ENCODE data around the gene LIPH.

LIPH gene

GRCh38 chr3:185537369-185537970 lies 14.9 kb downstream of the LIPH start:
- peak; percentile 35 for DNase-seq

- DNase-seq = no peak
Observed at GRCh38 chr3:185534511-185534910, 17.9 kb downstream of the LIPH start.

DNA sequence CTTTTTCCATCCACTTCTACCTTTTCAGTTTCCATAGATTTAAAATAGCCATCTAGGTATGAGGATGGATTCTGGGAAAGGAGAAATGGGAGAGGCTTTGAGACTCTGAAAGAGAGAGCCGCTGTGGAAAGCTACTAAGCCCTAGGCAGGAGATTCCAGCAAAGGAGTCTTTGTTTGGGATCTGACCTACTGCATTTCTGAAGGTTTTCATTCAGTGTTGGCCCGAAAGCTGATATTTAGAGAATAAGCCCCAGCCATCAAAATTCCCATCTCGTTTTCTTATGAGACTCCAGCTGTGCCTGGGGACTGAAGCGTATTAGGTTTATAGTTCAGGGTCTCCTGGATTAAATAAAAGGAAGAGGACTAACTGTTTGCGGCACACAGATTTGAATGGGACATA lies 19.5 kb downstream of the LIPH start:
- no peak for DNase-seq

GRCh38 chr3:185530856-185531255 lies 21.5 kb downstream of the LIPH start:
- DNase-seq = no peak

DNA sequence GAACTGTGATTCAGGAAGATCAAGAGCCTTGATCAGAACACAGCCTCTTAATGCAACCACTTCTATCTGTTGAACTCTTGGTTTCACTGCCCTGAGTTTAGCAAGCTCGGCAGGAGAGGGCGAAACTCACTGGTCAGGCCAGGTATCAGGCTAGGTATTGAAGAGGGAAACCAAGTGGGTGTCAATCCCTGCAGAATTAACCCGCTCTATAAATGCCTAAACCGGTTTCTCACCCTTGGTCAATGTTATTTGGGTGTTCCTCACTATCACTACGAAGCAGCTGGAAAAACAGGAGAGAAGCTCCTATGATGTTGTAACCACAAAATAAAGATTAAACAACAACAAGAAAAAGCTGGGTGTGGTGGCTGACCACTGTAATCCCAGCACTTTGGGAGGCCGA lies 23.9 kb downstream of the LIPH start:
- no peak for DNase-seq

GRCh38 chr3:185527364-185527763 lies 25.0 kb downstream of the LIPH start:
- no peak for DNase-seq

GRCh38 chr3:185526349-185526951 lies 25.9 kb downstream of the LIPH start:
- no peak for DNase-seq

DNA sequence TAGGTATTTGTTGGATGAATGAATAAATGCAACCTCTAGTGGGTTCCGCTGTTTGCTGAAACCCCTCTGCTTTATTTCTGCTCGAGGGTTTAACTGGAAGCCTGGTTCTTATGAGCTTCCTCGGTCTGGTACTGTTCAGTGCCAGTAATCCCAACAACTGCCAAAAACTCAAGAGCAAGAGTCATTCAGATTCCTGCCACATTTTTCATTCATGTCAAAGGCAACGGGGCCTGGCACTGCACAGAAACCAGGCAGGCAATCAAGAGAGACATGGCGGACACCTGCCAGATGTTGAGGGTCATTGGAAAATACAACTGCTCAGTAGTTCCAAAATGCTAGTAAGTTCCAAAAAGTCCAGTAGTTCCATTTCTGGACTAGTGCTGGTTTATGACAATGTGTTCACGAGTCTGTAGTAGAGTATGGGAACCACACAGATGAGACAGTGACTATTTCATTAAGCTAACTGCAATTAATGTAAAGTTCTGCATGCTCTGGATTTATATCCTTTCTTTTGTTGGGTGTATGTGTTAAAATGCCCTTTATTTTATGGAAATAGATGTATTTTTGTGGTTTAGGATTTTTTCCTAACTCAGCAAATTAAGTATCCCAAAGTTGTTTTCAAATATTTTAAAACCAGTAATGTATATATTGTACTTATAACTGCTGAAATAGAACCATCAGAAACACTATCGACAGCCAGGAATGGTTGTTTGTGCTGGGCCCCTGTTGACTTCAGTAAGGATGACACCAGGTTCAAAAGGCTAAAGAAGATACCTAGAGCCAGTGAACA lies 30.8 kb downstream of the LIPH start:
- no peak for DNase-seq

DNA sequence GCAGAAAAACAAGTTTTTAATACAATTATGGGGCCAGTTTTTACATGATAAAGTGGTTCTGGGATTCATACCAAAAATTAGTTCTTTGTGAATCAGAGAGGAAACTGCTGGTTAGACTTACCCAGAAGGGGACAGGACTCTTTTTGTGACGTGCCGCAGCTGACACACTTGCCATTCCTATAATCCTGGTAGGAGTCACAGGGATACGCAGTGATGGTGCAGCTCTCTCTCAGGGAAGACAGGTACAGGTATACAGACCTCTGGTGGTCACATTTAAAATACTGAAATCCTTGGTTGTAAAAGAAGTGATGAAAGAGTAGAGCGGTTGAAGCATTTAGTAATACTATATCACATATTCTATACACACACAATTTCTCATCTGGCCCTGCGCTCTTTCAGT lies 33.4 kb downstream of the LIPH start:
- DNase-seq = no peak

- no peak for DNase-seq
Observed at GRCh38 chr3:185517387-185518130, 34.8 kb downstream of the LIPH start.

DNA sequence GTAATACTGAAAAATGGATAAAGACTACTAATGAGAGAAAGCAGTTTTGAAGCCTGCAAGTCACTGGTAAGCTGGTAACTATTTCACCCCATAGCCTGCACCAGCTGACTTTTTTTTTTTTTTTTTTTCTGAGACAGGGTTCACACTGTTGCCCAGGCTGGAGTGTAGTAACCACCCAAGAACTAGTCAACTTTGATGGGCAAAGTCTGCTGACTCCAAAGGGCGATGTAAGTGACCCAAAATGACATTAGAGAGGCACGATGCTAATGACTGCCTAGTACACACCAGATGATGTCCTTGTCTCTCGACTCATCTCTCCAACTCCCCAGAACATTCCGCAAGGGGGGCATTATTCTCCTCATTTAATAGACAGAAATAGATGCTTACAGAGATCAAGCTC lies 40.7 kb downstream of the LIPH start:
- no peak for DNase-seq

GRCh38 chr3:185508335-185508991 lies 43.9 kb downstream of the LIPH start:
- DNase-seq = no peak

- DNase-seq = no peak
Observed at GRCh38 chr3:185507883-185508282, 44.5 kb downstream of the LIPH start.

- DNase-seq = no peak
Observed at GRCh38 chr3:185504636-185505035, 47.8 kb downstream of the LIPH start.

- no peak for DNase-seq
Observed at GRCh38 chr3:185503521-185503920, 48.9 kb downstream of the LIPH start.

DNA sequence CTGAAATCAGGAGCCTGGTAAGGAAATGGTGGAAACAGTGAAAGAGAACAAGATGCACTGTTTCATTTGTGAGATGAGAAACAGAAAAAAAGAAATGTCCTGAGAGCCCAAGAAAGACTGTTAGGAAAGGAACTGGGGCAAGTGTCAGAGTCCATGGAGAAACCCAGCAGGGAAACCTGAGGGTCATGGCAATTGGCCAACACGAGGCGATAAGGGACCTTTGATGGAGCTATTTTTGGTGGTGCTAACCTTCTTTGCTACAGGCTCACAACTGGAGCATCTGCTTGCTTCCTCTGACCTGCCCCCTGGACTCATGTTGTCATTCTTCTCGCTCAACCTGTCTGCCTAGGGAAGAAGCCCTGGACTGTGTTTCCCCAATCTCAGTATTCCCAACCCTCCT lies 49.4 kb downstream of the LIPH start:
- no peak for DNase-seq

DNA sequence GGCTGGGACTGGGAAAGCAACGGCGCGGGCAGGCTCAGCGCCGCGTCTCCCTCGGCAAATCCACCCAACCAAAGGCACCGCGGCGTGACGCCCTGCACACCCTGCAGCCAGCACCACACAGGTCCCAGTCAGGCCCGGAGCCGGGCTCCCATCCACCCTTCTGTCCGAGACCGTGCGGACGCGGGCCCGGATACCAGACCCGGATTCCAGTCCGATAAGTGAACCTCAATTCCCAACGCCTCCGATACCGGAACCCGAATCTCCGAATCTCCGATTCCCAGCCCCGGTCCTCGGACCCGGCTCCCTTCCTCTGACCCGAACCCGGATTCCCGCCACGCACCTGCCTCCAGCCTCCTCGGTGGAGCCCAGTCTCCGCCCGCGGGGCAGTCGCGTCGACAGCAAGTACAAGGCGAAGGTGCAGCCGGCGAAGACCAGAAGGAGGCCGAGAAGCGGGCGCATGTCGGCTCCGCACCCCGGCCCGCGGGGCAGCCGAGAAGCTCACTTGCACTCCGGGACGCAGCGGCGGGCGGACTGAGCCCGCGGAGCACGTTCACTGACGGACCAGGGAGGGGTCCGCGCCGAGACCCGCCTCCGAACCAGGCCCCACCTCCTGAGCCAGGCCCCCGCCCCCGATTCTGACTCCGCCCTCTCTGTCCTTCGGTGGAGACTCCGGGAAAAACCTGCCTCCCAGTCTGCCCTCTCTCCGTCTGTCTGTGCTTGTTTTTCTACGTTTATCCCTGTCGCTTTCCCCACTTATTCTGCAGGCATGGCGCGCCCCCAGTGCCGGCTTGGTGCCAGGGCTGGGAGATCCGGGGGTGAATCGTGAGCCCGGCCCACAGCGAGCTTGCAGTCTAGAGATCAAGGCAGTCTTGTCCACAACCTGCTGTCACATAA lies 53.6 kb downstream of the LIPH start, which contains the start of gene TMEM41A:
TMEM41A (minus strand) TSS at position 533 of the 894 bp plus-strand sequence; CDS start at position 459, 74 bp downstream.
- peak; percentile 84 for DNase-seq

DNA sequence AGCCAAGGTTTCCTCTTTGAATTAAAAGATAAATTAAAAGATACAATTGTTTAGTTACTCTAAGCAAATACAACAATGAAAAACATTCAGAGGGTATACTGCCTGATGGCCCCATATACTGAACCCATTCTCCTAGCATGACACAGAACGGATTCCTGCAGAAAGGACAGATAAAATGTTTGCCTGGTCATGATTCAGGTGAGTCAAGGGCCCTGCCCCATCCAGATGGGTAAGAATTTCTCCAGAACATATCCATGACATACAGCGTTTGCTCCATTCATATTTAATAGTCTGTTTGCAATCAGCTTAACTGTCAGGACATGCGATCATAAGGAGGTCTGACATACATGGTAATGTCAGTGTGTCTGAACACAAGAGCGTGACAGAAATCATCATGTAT lies 62.1 kb downstream of the LIPH start:
- no peak for DNase-seq

- no peak for DNase-seq
Observed at GRCh38 chr3:185489462-185489861, 62.9 kb downstream of the LIPH start.

DNA sequence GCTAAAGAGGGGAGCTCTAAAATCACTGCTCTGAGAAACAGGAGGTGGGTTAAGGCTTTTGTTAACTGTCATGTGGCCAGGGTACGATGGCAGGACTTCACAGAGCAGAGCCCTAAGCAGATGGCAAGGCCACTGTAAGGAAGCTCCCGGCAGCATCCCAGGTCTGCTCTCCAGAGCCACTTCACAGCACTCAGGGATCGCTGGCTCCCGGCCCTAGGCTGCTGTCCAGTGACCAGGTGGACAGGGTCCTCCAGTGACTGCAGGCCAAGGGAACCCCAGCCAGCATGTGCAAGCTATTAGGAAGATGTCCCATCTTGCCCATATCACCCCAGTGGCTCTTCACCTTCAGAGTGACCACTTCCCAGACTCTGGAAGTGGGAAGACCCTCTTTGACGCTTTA lies 63.9 kb downstream of the LIPH start:
- no peak for DNase-seq

GRCh38 chr3:185486394-185486793 lies 66.0 kb downstream of the LIPH start:
- DNase-seq = no peak

DNA sequence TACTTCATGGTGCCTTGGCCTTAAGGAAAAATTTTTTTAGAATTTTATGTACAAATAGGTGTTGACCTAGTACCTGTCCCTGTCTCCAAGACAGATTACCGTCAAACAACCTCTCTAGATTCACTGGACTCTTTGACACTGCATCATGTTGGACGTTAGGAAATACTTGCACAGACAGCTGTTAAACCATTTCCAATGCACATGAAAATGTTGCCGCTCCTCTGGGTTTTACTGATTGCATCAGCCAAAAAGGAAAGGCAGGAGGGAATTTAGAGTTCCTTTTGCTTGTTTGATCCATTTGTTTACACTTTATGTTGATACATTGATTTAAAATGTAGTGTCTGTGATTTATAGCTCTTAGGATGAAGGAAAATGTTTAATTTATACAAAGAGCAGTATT lies 68.1 kb downstream of the LIPH start:
- no peak for DNase-seq
